NCI-H146 (cell line): ENCODE measurements around the gene WWOX.
A peak's percentile ranks its signal among the peaks of the same experiment; 100 is the strongest.

Experiments
- DNase-seq: peaks from one replicate; lab custom pipeline; 2025; lab: John Stamatoyannopoulos, UW

The WWOX gene

GRCh38 chr16:78655331-78656113, 556.1 kb downstream of the WWOX start:
- DNase-seq: no peak

GRCh38 chr16:78656887-78657286, 557.4 kb downstream of the WWOX start:
- no peak for DNase-seq

- DNase-seq: peak; percentile 72
Measured at GRCh38 chr16:78659216-78659615, 559.8 kb downstream of the WWOX start.

GRCh38 chr16:78659668-78660217, 560.3 kb downstream of the WWOX start:
- peak; percentile 94 for DNase-seq

- no peak for DNase-seq
Measured at GRCh38 chr16:78660795-78661194, 561.3 kb downstream of the WWOX start.

- no peak for DNase-seq
Measured at GRCh38 chr16:78663690-78664089, 564.2 kb downstream of the WWOX start.

GRCh38 chr16:78664811-78665772, 565.6 kb downstream of the WWOX start:
- no peak for DNase-seq

- DNase-seq: no peak
Measured at GRCh38 chr16:78666318-78666717, 566.9 kb downstream of the WWOX start.

GRCh38 chr16:78667675-78668074, 568.2 kb downstream of the WWOX start:
- no peak for DNase-seq

- DNase-seq: no peak
Measured at GRCh38 chr16:78668393-78668792, 568.9 kb downstream of the WWOX start.

- DNase-seq: no peak
Measured at GRCh38 chr16:78669994-78670393, 570.5 kb downstream of the WWOX start.

- no peak for DNase-seq
Measured at GRCh38 chr16:78672779-78673556, 573.5 kb downstream of the WWOX start.

- DNase-seq: no peak
Measured at GRCh38 chr16:78673884-78674283, 574.4 kb downstream of the WWOX start.

GRCh38 chr16:78675312-78675711, 575.9 kb downstream of the WWOX start:
- no peak for DNase-seq

GRCh38 chr16:78675951-78676792, 576.7 kb downstream of the WWOX start:
- no peak for DNase-seq

GRCh38 chr16:78677181-78677731, 577.8 kb downstream of the WWOX start:
- no peak for DNase-seq

- no peak for DNase-seq
Measured at GRCh38 chr16:78679546-78679945, 580.1 kb downstream of the WWOX start.

- DNase-seq: no peak
Measured at GRCh38 chr16:78681743-78682142, 582.3 kb downstream of the WWOX start.

GRCh38 chr16:78684030-78684611, 584.7 kb downstream of the WWOX start:
- no peak for DNase-seq

- DNase-seq: no peak
Measured at GRCh38 chr16:78684655-78685375, 585.4 kb downstream of the WWOX start.
